HG03460 (cell line): ENCODE results near the gene MAP3K13.
"Not testable (repeated sequence)": the region's sequence is repeated elsewhere in the genome, so short reads cannot be mapped to it uniquely, and the experiment has no call there.

Source experiments
- ATAC-seq: cut with Tn5 transposase; IDR thresholded peaks from one replicate; pipeline ENCODE4 v1.9.1; 2021; ENCODE audit not compliant: unreplicated experiment

MAP3K13 gene

DNA sequence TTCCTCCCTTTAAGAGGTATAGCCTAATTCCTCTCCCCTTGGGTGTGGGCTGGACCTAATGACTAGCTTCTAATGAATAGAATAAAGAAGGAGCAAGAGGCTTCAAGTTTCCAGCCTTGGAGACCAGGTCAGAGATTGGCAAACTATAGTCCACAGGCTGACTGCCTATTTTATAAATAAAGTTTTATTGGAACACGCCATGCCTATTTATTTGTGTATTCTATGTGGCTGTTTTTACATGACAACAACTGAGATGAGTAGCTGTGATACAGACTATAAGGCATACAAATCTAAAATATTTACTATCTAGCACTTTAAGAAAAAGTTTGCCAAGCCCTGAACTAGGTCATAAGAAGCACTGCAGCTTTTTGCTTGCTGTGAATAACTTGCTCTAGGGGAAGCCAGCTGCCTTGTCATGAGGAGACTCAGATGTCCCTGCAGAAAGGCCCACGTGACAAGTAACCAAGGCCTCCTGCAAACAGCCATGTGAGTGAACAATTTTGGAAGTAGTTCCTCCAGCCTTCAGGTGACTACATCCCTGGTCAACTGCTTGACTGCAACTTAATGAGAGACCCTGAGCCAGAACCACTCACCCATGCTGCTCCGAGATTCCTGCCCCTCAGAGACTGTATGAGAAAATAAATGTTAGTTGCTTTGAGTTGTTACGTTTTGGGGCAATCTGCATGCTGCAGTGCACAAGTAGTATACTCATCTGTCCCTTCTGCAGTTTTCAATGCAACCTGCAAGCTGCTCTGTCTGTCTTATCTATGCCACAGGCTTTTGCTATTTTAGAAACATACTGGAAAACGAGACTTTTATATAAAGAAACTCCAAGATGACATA is 21.1 kb upstream of the MAP3K13 start:
- ATAC-seq = no peak

DNA sequence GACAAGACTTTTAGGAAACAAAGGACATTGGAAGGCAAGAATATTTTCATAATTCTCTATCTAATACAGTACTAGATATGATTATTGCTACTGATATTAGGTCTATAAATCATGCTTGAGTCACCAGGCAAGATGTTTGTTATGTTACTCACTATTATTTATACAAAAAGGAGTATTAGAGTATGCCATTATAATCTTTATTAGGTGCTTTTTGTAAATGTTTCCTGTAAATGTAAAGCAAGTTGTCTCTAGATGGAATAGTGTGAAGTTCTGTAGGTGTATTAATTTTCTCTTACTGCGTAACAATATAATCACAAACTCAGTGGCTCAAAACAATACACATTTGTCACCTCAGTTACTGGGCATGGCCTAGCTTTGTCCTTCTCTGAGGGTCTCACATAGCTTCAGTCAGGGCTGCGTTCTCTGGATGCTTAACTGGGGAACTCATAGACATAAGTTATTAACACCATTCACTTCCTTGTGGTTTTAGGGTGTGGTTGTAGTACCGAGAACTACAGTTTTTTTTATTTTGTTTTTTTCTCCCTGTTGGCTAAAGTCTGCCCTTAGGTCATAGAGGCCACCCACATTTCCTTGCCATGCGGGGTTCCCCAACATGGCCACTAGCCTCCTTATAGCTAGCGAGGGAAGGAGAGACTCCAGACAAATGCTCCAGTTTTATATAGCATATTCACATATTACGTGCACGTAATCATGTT is 20.3 kb upstream of the MAP3K13 start:
- ATAC-seq = no peak

DNA sequence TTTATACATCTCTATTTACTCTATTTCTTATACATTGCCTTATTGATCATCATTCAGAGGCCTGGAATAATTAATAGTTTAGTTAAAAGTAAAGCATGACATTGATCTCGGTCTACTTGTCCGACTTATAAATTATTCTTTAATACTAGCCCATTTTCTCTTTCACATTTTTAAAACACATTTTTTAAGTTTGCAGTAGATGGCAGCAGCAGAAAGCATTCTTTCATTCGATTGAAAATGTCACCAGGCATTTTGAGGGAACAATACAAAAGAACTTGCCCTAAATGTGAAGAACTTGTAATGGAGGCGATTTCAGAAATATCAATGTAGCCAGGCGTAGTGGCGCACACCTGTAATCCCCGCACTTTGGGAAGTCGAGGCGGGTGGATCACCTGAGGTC is 15.5 kb upstream of the MAP3K13 start:
- no peak for ATAC-seq

DNA sequence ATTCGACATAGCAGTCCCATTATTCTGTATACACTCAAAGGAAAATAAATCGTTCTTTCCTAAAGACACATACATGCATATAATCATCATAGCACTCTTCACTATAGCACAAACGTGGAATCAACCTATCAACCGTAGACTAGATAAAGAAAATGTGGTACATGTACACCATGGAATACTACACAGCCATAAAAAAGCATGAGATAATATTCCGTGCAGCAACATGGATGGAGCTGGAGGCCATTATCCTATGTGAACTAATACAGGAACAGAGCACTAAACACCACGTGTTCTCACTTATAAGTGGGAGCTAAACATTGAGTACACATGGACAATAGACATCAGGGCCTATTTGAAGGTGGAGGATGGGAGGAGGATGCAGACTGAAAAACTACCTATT is 12.1 kb upstream of the MAP3K13 start:
- ATAC-seq = no peak

DNA sequence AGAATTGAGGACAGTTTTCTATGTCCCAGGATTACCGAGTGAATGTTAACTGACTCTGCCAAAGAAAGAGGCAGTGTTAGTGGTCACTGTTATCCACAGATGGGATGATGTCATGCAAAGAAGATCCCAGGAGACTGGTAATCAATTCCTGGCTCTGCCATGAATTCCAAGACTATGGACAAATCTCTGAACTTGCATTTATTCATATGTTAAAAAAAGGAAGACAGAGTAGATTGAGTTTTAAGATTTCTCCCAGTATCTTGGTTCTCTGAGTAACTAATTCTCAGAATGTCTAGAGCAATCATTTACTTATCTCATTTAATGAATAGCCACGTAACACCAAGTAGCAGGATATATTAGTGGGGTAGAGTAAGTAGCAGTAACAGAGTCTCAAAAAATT is 11.5 kb upstream of the MAP3K13 start:
- ATAC-seq = no peak

DNA sequence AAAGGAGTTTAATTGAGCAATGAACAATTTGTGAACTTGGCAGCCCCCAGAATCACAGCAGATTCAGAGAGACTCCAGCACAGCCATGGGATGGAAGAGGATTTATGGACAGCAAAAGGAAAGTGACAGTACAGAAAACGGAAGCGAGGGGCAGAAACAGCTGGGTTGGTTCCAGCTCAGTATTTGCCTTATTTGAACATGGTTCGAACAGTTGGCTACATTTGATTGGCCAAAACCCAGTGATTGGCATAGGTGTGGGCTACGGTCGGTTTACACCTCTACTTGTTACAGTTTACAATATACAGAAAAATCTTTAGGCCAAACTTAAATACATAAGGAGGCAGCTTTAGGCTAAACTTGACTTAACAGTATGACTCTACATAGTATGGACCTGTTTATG is 9.7 kb upstream of the MAP3K13 start:
- no peak for ATAC-seq

DNA sequence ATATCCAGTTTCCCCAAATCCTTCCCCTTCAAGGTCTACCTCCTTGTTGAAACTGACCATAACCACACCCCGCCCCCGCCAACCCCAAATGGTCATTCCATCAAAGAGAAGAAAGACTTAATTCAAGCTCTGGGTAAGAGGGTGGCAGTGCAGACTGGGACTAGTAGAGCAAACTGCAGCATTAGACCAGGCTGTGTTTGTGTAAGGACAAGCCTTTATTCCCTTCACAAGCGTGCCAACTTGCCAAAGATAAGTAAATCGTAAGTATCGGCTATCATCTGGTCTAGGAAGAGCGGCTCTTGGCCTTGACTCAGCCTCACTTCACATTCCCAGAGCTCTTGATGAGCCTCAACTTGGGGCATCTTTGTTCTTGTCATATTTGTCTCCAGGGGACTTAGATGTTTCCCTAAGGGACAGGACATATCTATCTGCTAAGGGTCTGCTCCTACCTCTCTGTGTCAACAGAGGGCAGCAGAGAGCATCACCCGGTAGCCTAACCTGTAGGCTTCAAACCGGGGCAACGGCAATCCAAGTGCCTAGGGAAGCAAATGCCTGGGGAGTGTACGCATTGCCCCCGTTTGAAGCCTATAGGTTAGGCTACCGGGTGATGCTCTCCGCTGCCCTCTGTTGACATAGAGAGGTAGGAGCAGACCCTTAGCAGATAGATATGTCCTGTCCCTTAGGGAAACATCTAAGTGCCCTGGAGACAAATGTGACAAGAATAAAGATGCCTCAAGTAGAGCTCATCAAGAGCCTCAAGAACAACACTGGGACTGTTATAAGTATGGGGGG is 8.9 kb upstream of the MAP3K13 start:
- peak; percentile 98 for ATAC-seq

DNA sequence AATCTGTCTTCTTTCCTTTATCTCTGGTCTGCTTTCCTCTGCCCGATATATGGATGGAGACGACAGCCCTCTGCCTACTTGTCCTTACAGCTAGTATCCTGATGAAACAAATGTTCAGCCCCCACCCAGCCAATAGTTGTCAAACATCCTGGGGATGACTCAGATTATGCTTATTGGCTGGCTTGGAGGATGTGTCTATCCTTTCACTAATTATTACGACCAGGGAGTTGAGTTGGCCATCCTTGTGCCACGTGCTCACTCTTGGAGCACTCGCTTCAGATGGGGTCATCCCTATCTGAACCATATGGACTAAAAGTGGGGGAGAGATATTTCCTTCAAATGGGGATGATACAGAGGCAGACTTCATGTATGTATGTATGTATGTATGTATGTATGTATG is 6.4 kb upstream of the MAP3K13 start:
- ATAC-seq = no peak

DNA sequence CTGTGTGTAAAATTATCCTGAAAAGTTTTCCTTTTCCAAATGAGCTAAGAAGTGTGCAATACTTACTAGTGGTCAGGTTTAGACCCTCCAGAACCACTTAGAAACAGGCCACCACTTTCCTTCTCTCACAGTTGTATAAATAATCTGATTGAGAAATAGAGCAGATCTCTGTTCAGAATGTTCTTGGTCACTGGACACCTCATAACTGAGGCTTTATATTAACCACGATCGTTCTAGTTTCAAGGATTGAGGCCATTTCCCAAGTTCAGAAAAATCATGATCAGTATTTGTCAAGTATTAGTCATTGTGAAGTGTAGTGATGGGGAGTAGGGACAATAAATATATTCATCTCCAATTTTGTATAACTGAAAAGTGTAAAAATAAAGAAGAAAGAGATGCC is 1.0 kb upstream of the MAP3K13 start:
- ATAC-seq = no peak

DNA sequence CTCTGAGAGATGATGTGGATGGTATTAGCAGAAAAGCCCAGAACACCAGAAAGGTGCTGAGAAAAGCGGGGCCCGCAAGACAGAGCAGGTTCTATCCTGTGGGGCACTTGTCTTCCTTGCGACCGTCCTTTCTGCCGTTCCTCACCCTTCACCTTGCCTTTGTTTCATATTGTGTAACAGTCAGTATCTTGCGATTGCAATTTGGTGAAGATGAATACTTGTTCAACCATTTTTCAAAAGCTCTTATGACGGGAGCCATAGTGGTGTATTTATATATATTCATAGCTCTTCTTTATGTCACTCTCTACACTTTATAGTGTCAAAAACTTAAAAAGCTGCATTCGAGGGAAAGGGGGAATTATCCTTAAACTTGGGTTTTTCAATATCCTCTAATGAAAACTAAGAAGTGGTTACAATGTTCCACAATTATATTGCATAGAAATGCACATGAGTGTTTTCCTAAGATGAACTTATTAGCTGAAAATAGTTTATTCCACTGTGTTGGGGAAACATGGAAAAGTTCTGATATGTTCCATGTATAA is 797 bp downstream of the MAP3K13 start:
- peak; percentile 32 for ATAC-seq

DNA sequence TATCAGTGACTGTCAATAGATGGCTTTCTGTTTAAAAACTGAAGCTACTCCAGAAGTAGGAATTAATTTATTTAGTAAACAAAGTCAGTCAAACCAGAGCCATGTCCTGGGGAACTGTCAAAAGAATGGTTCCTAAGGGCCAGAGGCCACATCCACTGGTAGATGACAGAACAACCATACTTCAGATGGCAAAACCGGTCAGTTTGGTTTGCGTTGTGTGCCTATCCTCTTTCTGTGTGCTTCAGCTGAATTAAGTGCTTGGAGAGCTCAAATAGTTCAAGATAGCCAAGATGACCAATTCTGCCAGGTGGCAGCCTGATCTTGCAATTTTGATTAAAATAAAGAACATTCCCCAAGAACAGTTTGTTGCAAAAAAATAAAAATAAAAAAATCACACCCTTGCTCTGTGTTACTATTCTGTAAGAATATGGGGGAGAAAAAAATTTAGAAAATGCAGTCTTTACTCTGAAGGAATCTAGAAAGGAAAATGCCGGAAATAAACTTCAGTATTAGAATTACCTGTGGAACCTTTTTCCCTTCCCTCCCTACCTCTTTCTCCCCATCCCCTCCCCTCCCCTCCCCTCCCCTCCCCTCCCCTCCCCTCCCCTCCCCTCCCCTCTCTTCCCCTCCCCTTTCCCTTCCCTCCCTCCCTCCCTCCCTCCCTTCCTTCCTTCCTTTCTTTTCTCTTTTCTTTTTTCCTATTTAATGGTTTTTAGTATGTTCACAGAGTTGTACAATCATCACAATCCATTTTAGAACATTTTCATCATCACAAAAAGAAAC is 2.5 kb downstream of the MAP3K13 start:
- ATAC-seq = no peak

DNA sequence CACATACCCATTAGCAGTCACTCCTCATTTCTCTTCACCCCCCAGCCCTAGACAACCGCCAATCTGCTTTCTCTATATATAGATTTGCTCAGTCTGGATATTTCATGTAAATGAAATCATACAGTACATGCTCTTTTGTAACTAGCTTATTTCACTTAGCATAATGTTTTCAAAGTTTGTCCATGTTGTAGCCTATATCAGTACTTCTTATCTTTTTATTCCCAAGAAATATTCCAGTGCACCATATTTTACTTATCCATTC is 3.1 kb downstream of the MAP3K13 start:
- ATAC-seq = no peak

DNA sequence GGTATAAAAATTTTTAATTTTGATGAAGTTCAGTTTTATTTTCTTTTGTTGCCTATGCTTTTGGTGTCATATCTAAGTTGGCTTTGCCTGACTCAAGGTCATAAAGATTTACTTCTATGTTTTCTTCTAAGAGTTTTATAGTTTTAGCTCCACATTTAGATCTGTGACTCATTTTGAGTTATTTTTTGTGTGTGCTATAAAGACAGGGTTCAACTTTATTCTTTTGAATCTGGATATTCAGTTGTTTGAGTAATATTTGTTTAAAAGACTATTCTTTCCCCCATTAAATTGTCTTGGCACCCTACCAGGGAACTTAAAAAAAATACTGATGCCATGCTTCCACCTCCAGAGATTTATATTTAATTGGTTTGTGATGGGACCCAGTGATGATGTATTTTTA is 4.0 kb downstream of the MAP3K13 start:
- no peak for ATAC-seq

DNA sequence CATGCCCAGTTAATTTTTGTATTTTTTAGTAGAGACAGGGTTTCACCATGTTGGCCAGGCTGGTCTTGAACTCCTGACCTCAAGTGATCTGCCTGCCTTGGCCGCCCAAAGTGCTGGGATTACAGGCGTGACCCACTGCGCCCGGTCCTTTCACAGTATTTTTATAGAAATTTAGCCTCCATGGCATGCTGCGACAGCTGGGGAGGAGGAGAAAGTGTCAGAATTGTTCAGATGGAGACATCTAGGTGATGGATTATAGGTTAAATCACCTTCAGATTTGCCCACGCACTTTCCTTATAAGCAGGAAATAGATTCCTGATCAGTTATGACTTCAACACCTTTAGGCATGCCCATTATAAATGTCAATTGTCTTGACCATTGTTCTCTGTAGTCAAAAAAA is 7.4 kb downstream of the MAP3K13 start:
- ATAC-seq = not testable (repeated sequence)

DNA sequence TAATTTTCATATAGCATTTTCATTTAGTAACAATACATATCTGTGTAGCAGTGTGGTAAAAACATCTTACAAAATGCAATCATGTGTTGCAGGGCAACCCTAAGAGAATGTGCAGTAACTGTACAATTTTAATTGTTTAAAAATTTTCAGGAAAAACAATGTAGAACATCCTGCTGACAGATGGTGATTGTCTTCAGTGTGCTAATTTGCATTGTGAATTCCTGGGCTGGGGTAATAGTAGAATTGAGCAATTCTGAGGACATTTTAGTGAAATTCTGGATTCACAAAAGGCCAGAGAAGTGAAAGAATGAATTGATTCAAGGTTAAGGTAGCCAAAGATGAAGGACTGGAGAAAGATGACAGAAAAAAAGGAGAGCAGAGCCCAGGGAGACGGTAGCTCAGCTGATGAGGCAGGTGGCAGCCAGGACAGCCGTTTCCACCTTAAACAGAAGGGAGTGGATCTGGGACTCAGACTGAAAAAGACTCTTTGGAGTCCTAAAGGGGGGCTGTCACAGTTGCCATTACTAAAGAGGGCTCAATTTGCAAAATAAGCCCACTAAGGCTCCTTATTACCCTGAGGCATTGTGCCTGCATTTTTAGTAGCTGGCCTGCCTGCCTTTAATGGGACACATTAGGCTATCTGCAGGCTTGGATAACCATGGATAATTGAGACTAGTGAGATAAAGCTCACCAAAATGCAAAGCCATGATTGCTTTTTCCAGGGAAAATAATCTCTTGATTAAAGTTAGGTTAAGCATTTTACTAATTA is 8.6 kb downstream of the MAP3K13 start:
- ATAC-seq = no peak

DNA sequence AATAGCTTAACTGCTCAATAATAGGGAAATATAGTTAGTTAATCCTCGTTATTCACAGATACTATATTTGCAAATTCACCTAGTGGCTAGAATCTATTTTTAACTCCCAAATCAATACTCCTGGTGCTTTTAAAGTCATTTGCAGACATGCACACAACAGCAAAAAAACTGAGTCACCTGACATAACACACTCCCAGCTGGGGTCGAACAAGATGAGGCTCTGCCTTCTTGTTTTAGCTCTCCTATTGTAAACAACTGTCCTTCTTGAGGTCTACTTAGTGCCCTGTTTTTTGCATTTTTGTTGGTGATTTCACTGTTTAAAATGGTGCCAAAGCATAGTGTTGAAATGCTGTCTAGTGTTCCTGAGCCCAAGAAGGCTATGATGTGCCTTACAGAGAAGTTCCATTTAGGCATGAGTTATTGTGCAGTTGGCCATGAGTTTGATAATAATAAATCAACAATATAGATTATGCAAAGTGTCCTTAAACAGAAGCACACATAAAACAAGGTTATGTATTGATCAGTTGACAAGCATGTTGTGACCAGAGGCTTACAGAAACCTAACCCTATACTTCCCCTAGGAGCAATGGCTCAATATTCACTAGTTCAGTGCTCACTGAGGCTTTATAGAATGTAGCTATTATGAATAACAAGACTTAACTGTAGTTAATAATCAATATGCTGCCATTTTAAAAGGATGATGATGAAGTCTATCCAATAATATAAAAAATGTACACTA is 18.6 kb downstream of the MAP3K13 start:
- ATAC-seq = no peak

DNA sequence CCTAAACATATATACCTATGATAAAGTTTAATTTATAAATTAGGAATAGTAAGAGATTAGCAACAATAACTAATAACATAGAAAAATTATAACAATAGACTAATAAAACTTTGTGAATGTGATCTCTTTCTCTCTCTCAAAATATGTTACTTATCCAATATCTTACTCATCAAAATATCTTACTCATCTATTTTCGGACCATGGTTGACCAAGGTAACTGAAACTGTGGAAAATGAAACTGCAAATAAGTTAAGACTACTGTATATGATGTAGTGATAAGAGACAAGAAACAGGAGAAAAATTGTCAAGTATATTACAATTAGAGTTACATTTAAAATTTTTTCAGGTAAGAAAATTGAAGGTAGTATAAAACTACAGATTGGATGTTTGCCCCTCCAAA is 19.2 kb downstream of the MAP3K13 start:
- ATAC-seq = no peak

DNA sequence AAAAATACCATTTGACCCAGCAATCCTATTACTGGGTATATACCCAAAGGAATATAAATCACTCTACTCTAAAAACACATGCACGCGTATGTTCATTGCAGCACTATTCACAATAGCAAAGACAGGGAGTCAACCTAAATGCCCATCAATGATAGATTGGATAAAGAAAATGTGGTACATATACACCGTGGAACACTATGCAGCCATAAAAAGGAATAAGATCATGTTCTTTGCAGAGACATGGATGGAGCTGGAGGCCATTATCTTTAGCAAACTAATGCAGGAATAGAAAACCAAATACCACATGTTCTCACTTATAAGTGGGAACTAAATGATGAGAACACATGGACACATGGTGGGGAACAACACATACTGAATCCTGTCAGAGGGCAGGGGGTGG is 23.6 kb downstream of the MAP3K13 start:
- ATAC-seq = not testable (repeated sequence)

DNA sequence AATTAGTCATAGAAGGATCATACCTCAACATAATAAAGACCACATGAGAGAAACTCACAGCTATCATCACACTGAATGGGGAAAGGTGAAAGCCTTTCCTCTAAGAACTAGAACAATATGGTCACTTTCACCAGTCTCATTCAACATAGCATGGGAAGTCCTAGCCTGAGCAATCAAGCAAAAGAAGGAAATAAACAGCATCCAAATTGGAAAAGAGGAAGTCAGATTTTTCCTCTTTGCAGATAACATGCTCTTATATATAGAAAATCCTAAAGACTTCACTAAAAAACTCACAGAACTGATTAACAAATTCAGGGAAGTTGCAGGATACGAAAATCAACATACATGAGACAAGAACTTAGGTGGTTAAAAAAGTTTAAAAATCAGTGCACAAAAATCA is 24.7 kb downstream of the MAP3K13 start:
- no peak for ATAC-seq

DNA sequence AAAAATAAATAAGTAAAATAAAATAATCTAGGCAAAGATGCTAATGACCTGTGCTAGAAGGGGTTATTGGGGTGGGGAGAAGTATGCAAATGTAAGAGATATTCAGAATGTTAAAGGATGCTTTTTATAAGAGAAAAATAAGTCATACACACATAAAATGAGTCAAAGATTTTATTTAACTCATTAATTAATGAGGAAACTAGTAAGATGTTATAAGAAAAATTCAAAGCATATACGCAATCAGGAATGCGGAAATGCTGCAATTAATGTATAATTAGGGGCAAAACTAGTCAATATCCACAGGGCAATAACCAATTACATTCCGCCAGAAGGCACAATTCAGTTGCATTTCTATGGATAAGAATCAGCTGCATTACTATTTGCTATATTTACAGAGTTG is 30.1 kb downstream of the MAP3K13 start:
- no peak for ATAC-seq
